HK-2 (cell line): ENCODE data around the gene HBG1.

ENCODE experiments used
- DNase-seq: peaks from one replicate; pipeline ENCODE4 v3.0.0-alpha.2; 2018; ENCODE audit not compliant: unreplicated experiment

Gene HBG1

GRCh38 chr11:5227681-5228080 lies 22.0 kb downstream of the HBG1 start:
- no peak for DNase-seq

- DNase-seq: no peak
Measured at GRCh38 chr11:5226732-5227310, 22.8 kb downstream of the HBG1 start, which contains the start of gene HBB. Gene HBB, minus strand, starts transcription at chr11:5227071. Its CDS starts 50 bp downstream, at chr11:5227021.

- DNase-seq: no peak
Measured at GRCh38 chr11:5225480-5225871, 24.2 kb downstream of the HBG1 start.

GRCh38 chr11:5224538-5225479 lies 24.8 kb downstream of the HBG1 start:
- DNase-seq: no peak

- DNase-seq: no peak
Measured at GRCh38 chr11:5223686-5224085, 26.0 kb downstream of the HBG1 start.

- DNase-seq: no peak
Measured at GRCh38 chr11:5223146-5223545, 26.5 kb downstream of the HBG1 start.

DNA sequence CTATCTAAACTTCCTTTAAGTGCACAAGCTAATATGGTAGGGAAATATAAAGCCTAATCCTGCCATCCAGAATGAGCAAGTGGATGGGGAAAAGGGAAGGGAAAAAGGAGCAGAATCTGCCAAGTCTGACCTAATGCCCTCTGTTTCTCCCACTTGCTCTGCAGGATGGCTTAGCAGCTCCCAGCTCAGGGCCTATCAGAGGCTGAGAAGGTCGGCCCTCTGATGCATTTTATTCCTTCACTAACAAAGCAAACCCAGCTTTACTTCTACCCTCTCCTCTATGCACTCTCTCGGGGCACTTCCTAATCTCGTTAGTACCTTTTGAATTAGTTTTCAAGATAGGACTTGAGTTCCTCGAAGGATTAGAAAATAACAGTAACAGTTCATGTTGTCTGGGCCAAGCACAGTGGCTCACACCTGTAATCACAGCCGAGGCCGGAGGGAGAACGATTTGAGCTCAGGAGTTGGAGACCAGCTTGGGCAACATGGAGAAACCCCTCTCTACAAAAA lies 39.2 kb downstream of the HBG1 start:
- DNase-seq: no peak

DNA sequence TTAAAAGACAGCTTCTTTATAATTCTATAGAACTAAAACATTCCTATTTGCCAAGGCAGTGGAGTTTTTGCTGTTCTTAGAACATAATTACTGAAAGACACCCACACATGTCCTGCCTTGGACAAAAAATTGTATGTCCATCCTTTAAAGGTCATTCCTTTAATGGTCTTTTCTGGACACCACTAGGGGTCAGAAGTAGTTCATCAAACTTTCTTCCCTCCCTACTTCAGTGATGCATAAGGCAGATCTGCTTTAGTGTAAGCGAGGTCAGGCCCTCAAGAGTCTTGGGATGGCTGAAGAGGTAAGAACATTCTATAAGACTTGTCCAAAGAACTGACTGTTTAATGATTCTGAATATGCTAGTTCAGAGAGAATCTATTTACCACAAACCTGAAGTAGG lies 44.9 kb downstream of the HBG1 start:
- no peak for DNase-seq

DNA sequence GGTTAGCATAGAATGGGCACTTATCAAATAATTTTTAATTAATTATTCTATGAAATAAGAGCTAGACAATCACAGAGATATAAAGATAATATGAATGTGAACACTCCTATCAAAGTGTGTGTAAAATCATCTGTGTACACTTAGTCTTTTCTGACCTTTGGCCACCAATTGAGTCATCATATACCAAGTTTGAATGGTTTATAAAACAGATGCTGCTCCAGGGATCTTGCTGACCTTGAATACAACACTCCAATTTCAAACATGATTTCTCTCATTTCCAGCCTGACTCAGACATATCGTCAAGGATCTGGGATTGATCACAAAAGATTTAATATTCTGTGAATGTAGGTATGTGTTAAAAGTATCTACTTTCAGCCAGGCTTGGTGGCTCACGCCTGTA lies 46.3 kb downstream of the HBG1 start:
- DNase-seq: no peak

DNA sequence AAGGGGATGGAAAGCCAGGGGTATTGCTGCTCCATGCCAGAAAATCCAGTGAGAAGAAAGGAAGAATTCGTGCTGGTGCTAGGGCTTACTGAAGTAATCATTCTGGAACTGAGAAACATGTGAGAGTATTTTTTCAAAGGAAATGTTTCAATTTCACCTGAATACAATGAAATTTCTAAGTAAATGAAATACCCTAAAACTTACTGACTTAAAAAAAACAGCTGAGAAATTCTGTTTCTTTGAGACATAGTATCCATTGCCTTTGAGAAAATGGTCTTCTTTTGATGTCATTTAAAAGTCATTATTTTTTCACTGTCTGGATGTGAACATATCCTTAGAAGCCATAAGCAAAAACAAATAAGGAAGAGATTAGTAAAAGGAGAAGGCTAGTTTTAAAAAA lies 49.1 kb downstream of the HBG1 start, which contains the start of gene OR51V1:
Gene OR51V1 (minus strand): TSS at position 101 of the 400 bp plus-strand sequence. CDS start 0 bp downstream, at position 101.
- no peak for DNase-seq

GRCh38 chr11:5198285-5198684 lies 51.4 kb downstream of the HBG1 start:
- no peak for DNase-seq
